ENCODE measurements around the gene ARMC5.
"Not testable (repeated sequence)": the region's sequence is repeated elsewhere in the genome, so short reads cannot be mapped to it uniquely, and the experiment has no call there.

ARMC5 gene

DNA sequence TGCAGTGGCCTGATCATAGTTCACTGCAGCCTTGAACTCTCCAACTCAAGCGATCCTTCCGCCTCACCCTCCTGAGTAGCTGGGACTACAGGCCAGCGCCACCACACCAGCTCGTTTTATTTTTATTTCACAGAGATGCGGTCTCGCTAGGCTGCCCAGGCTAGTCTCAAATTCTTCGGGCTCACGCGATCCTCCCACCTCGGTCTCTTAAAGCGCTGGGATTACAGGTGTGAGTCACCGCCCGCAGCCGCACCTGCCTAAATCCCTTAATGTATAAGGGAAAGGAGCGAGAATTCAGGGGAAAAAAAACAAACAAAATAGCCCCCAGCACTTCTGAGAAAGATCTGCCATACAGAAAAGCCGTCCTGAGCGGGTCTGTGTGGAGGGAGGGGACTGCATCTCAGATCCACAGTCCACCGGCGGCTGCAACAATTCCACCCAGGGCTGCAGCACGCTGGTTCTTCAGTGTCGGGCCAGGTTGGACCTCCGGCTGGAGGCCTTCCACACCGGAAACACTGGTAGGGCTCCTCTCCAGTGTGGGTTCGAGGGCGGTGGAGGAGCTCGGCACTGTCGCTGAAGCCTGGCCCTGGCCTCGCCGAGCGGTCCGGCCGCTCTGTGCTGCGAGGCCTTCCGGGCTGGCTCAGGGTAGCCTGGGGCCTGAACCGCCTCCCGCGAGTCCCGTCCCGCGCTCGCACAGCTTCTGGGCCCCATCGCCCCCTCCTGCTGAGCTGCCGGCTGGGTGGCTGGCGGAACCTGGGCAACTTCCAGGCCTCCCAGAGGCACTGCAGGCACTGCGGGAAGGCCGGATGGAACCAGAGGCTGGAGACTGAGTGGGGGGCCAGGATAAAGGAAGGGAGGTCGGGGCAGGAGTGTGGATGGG is 23.7 kb upstream of the ARMC5 start:
- Histone ChIP-seq H2AFZ (ENCODE audit: low read depth, low read length) (no peak overlapping the region), H3K36me3 (ENCODE audit: control insufficient read depth in 1 of 2, insufficient read depth in 2 of 2, low read depth in 1 of 2, low read length in 2 of 2) (no peaks in the 10 kb centered on the region), H3K9me3 (ENCODE audit: control insufficient read depth, low read length) (no peaks in the 10 kb centered on the region), H2AK5ac (ENCODE audit: low read length, severe bottlenecking) (no peak overlapping the region), H3K4me2 (ENCODE audit: low read length, poor library complexity, severe bottlenecking) (no peak overlapping the region), H3K4me3 (ENCODE audit: insufficient read depth in 1 of 2, low read depth in 1 of 2, low read length in 2 of 2) (no peak overlapping the region), H3K4me1 (ENCODE audit: control insufficient read depth, insufficient read depth, low read depth, low read length) (no peaks in the 10 kb centered on the region), H2BK12ac (ENCODE audit: low read length in 2 of 2) (no peak overlapping the region), H4K91ac (ENCODE audit: low read length) (no peak overlapping the region), H3K9ac (ENCODE audit: low read length) (no peak overlapping the region), H3K23ac (ENCODE audit: low read length in 2 of 2) (no peak overlapping the region), H3K14ac (ENCODE audit: low read length in 2 of 2) (no peak overlapping the region), H2BK5ac (ENCODE audit: low read depth, low read length, poor library complexity, severe bottlenecking) (no peak overlapping the region), H2BK120ac (ENCODE audit: low read depth, low read length) (no peak overlapping the region), H3K27me3 (ENCODE audit: control insufficient read depth in 1 of 2, insufficient read depth in 1 of 2, low read length in 2 of 2) (peaks cover 0 to 5% of the 10 kb centered on the region in 2 experiments), H3K18ac (ENCODE audit: low read depth in 1 of 2, low read length in 2 of 2) (no peak overlapping the region), H2BK15ac (ENCODE audit: low read depth, poor library complexity, severe bottlenecking) (no peak overlapping the region), H3K4ac (ENCODE audit: low read depth in 1 of 2, low read length in 2 of 2) (no peak overlapping the region), H3K79me1 (replicated peaks; ENCODE audit: low read length, poor library complexity, severe bottlenecking) (no peaks in the 10 kb centered on the region), H4K8ac (ENCODE audit: low read length) (no peak overlapping the region), H3K27ac (ENCODE audit: low read length, poor library complexity, severe bottlenecking) (no peak overlapping the region)
- no peak for DNase-seq
- 89% methylated on average over 43 of the region's 47 CpGs for WGBS

DNA sequence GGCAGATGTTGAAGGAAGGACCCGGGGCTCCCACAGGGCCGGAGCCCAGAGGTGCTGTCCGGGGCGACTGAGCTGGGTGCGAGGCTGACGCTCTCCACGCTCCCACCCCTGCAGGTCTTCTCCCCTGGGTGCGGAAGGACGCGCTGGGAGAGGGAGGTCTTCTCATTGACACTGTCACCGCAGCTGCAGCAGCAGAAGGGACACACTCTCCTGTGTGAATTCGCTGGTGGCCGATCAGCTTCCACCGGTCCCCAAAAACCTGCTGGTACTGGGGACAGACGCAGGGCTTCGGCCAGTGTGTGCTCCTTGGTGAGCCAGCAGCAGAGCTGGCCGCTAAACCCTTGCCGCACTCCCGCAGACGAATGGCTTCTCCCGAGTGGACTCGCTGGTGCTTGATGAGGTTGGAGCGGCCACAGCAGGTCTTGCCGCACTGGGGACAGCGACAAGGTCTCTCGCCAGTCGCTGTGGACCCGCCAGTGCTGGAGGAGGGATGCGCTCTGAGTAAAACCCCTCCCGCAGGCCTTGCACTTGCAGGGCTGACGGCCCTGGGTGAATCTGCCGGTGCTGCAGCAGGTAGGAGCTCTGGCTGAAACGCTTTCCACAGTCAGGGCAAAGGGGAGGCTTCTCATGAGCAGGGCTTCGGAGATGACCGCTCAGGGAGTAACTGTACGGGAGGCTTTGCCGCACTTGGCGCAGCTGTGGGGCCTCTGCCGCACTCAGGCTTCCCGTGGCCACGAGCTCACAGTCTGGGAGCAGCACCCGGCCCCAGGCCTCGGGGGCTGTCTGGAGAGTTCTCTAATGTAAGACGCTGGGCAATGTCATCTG is 22.9 kb upstream of the ARMC5 start:
- no peak overlapping the region for H2BK15ac ChIP-seq (ENCODE audit: low read depth, poor library complexity, severe bottlenecking)
- no peak overlapping the region for H4K91ac ChIP-seq (ENCODE audit: low read length)

DNA sequence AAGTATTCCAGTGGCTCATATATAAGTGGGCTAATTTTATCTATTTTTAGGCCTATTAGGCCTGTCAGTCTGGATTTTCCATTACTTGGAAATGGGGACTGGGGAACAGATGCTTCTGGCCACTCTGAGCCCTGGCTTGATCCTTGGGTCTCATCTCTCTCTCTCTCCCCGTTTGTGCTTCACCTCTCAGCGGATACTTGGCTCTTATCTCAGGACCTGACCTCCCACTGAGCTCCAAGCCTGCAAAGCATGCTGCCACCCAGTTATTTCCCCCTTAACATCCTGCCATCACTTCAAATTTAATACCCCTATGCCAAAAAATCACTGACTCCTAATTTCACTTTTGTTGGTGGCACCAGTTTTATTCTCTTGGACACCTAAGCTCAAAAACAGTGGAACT is 20.9 kb upstream of the ARMC5 start:
- Histone ChIP-seq H3K9me3 (ENCODE audit: control insufficient read depth, low read length) (no peaks in the 10 kb centered on the region), H3K4ac (ENCODE audit: low read depth in 1 of 2, low read length in 2 of 2) (no peak overlapping the region), H4K91ac (ENCODE audit: low read length) (no peak overlapping the region), H2BK120ac (ENCODE audit: low read depth, low read length) (no peak overlapping the region), H4K8ac (ENCODE audit: low read length) (no peak overlapping the region), H3K9ac (ENCODE audit: low read length) (no peak overlapping the region), H3K27ac (ENCODE audit: low read length, poor library complexity, severe bottlenecking) (no peak overlapping the region), H3K4me1 (ENCODE audit: control insufficient read depth, insufficient read depth, low read depth, low read length) (peaks cover 8% of the 10 kb centered on the region), H2BK5ac (ENCODE audit: low read depth, low read length, poor library complexity, severe bottlenecking) (no peak overlapping the region), H3K79me1 (replicated peaks; ENCODE audit: low read length, poor library complexity, severe bottlenecking) (no peaks in the 10 kb centered on the region), H3K23ac (ENCODE audit: low read length in 2 of 2) (no peak overlapping the region), H2BK15ac (ENCODE audit: low read depth, poor library complexity, severe bottlenecking) (no peak overlapping the region), H3K18ac (ENCODE audit: low read depth in 1 of 2, low read length in 2 of 2) (no peak overlapping the region), H3K36me3 (ENCODE audit: control insufficient read depth in 1 of 2, insufficient read depth in 2 of 2, low read depth in 1 of 2, low read length in 2 of 2) (no peaks in the 10 kb centered on the region), H3K27me3 (ENCODE audit: control insufficient read depth in 1 of 2, insufficient read depth in 1 of 2, low read length in 2 of 2) (no peaks in the 10 kb centered on the region), H2AFZ (ENCODE audit: low read depth, low read length) (no peak overlapping the region), H3K4me2 (ENCODE audit: low read length, poor library complexity, severe bottlenecking) (no peak overlapping the region), H3K14ac (ENCODE audit: low read length in 2 of 2) (no peak overlapping the region), H2AK5ac (ENCODE audit: low read length, severe bottlenecking) (no peak overlapping the region), H2BK12ac (ENCODE audit: low read length in 2 of 2) (no peak overlapping the region), H3K4me3 (ENCODE audit: insufficient read depth in 1 of 2, low read depth in 1 of 2, low read length in 2 of 2) (no peak overlapping the region)
- no peak for DNase-seq
- WGBS, result 25% methylated on average over 2 of the region's 2 CpGs

More for the DNA sequence above, 22.9 kb upstream of the ARMC5 start:
- H3K79me1 ChIP-seq (replicated peaks; ENCODE audit: low read length, poor library complexity, severe bottlenecking), result no peaks in the 10 kb centered on the region
- no peak overlapping the region for H2AK5ac ChIP-seq (ENCODE audit: low read length, severe bottlenecking)
- no peaks in the 10 kb centered on the region for H3K9me3 ChIP-seq (ENCODE audit: control insufficient read depth, low read length)
- H3K14ac ChIP-seq (ENCODE audit: low read length in 2 of 2), result no peak overlapping the region
- no peak overlapping the region for H3K18ac ChIP-seq (ENCODE audit: low read depth in 1 of 2, low read length in 2 of 2)
- H3K4me1 ChIP-seq (ENCODE audit: control insufficient read depth, insufficient read depth, low read depth, low read length), result no peaks in the 10 kb centered on the region
- DNase-seq, result no peak
- H2BK5ac ChIP-seq (ENCODE audit: low read depth, low read length, poor library complexity, severe bottlenecking), result no peak overlapping the region
- H4K8ac ChIP-seq (ENCODE audit: low read length), result no peak overlapping the region
- no peak overlapping the region for H3K4me3 ChIP-seq (ENCODE audit: insufficient read depth in 1 of 2, low read depth in 1 of 2, low read length in 2 of 2)
- no peak overlapping the region for H2BK12ac ChIP-seq (ENCODE audit: low read length in 2 of 2)
- H3K4me2 ChIP-seq (ENCODE audit: low read length, poor library complexity, severe bottlenecking), result no peak overlapping the region
- no peak overlapping the region for H3K23ac ChIP-seq (ENCODE audit: low read length in 2 of 2)
- H3K27ac ChIP-seq (ENCODE audit: low read length, poor library complexity, severe bottlenecking), result no peak overlapping the region
- no peak overlapping the region for H2AFZ ChIP-seq (ENCODE audit: low read depth, low read length)
- no peak overlapping the region for H3K9ac ChIP-seq (ENCODE audit: low read length)
- H3K36me3 ChIP-seq (ENCODE audit: control insufficient read depth in 1 of 2, insufficient read depth in 2 of 2, low read depth in 1 of 2, low read length in 2 of 2), result no peaks in the 10 kb centered on the region
- H3K4ac ChIP-seq (ENCODE audit: low read depth in 1 of 2, low read length in 2 of 2), result no peak overlapping the region
- no peaks in the 10 kb centered on the region for H3K27me3 ChIP-seq (ENCODE audit: control insufficient read depth in 1 of 2, insufficient read depth in 1 of 2, low read length in 2 of 2)
- 94% methylated on average over 44 of the region's 44 CpGs for WGBS
- H2BK120ac ChIP-seq (ENCODE audit: low read depth, low read length), result no peak overlapping the region

DNA sequence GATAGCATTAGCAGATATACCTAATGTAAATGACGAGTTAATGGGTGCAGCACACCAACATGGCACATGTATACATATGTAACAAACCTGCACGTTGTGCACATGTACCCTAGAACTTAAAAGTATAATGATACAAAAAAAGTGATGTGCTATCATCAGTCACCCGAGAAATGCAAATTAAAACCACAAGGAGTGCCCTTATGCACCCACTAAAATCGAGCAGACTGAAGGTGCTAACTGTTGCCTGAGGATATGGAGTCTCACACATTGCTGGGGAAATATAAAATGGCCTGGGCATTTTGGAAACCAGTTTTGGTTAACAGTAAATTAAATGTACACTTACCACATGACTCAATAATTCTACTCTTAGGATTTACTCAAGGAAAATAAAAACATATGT is 20.3 kb upstream of the ARMC5 start:
- not testable (repeated sequence) for H4K8ac ChIP-seq (ENCODE audit: low read length); H3K36me3 ChIP-seq (ENCODE audit: control insufficient read depth in 1 of 2, insufficient read depth in 2 of 2, low read depth in 1 of 2, low read length in 2 of 2); H3K9ac ChIP-seq (ENCODE audit: low read length); H3K4me3 ChIP-seq (ENCODE audit: insufficient read depth in 1 of 2, low read depth in 1 of 2, low read length in 2 of 2); H3K27me3 ChIP-seq (ENCODE audit: control insufficient read depth in 1 of 2, insufficient read depth in 1 of 2, low read length in 2 of 2); H3K27ac ChIP-seq (ENCODE audit: low read length, poor library complexity, severe bottlenecking); H3K23ac ChIP-seq (ENCODE audit: low read length in 2 of 2); H2BK120ac ChIP-seq (ENCODE audit: low read depth, low read length); H3K4me1 ChIP-seq (ENCODE audit: control insufficient read depth, insufficient read depth, low read depth, low read length); H3K79me1 ChIP-seq (replicated peaks; ENCODE audit: low read length, poor library complexity, severe bottlenecking); DNase-seq; H3K4ac ChIP-seq (ENCODE audit: low read depth in 1 of 2, low read length in 2 of 2); H2AK5ac ChIP-seq (ENCODE audit: low read length, severe bottlenecking); H3K4me2 ChIP-seq (ENCODE audit: low read length, poor library complexity, severe bottlenecking); H3K18ac ChIP-seq (ENCODE audit: low read depth in 1 of 2, low read length in 2 of 2); H4K91ac ChIP-seq (ENCODE audit: low read length); H2AFZ ChIP-seq (ENCODE audit: low read depth, low read length); H2BK5ac ChIP-seq (ENCODE audit: low read depth, low read length, poor library complexity, severe bottlenecking); H2BK12ac ChIP-seq (ENCODE audit: low read length in 2 of 2); H3K9me3 ChIP-seq (ENCODE audit: control insufficient read depth, low read length); H3K14ac ChIP-seq (ENCODE audit: low read length in 2 of 2); H2BK15ac ChIP-seq (ENCODE audit: low read depth, poor library complexity, severe bottlenecking)
- 53% methylated on average over 2 of the region's 4 CpGs for WGBS

Measured in mesenchymal stem cell (in vitro differentiated cells and primary cell).